Calu3 (cell line): Measurements from ENCODE around the gene HSD17B12. TPM values are rescaled to one million over a fixed set of nuclear protein-coding genes. Genes with fewer than 3 reads are reported as not detected.

ENCODE experiments used
- BruUV-seq: library from RNA; stranded (reverse); fragments of 400-500 nt; replicated peaks from 2 replicates; lab custom pipeline; 2021; lab: Mats Ljungman, UMichigan
- CTCF ChIA-PET: fragments of 300-600 bp; sonication (Branson Sonifier 250); formaldehyde crosslinking; loops from one replicate; lab custom pipeline; 2022; ENCODE audit warnings: antibody characterized with exemption; lab: Charles Lee
- DNase-seq: peaks from one replicate; pipeline ENCODE4 v3.0.0; 2022
- H3K27ac Mint-ChIP-seq: one replicate; pipeline ENCODE4 v1.8.0; 2022; ENCODE audit warnings: mixed read lengths; ENCODE audit not compliant: unreplicated experiment
- H3K27me3 Mint-ChIP-seq: one replicate; pipeline ENCODE4 v1.8.0; 2022; ENCODE audit warnings: mixed read lengths; ENCODE audit not compliant: unreplicated experiment
- H3K36me3 Mint-ChIP-seq: one replicate; pipeline ENCODE4 v1.8.0; 2022; ENCODE audit warnings: mild to moderate bottlenecking, moderate library complexity, mixed read lengths; ENCODE audit not compliant: insufficient read depth, unreplicated experiment
- H3K4me1 Mint-ChIP-seq: one replicate; pipeline ENCODE4 v1.8.0; 2022; ENCODE audit warnings: mild to moderate bottlenecking, low read depth, mixed read lengths; ENCODE audit not compliant: unreplicated experiment
- H3K4me3 Mint-ChIP-seq: one replicate; pipeline ENCODE4 v1.8.0; 2022; ENCODE audit warnings: mild to moderate bottlenecking, low read depth, moderate library complexity, mixed read lengths; ENCODE audit not compliant: unreplicated experiment
- H3K9me3 Mint-ChIP-seq: one replicate; pipeline ENCODE4 v1.8.0; 2022; ENCODE audit warnings: low read depth, mixed read lengths; ENCODE audit not compliant: unreplicated experiment
- CTCF ChIP-seq: fragments of 200-600 bp; IDR thresholded peaks from one replicate; pipeline ENCODE4 v1.8.0; 2022; ENCODE audit warnings: antibody characterized with exemption; ENCODE audit not compliant: unreplicated experiment
- intact Hi-C: fragments of 100-400 bp; cut with micrococcal nuclease; formaldehyde crosslinking; loops from one replicate; pipeline ENCODE4 v1.10.0; 2022; ENCODE audit not compliant: unreplicated experiment
- total RNA-seq: library from RNA; stranded (reverse); gene quantifications from 2 replicates; pipeline ENCODE4 v1.2.3, GENCODE V29; 2022

Gene HSD17B12
- total RNA-seq, 1 experiment from 2014 or later: 114 TPM

- CTCF ChIA-PET: interaction anchor here (0.6 kb wide), 1 partner anchor 139 kb away, joined by 3 read pairs; no protein-coding TSS in a partner anchor
Measured at GRCh38 chr11:43639224-43639623, 41.3 kb upstream of the HSD17B12 start.

GRCh38 chr11:43639920-43640319 lies 40.6 kb upstream of the HSD17B12 start:
- TF ChIP-seq CTCF: no peak
- no TSS peak for BruUV-seq
- Mint-ChIP-seq H3K36me3 (peaks cover 14% of the 10 kb centered on the region), H3K4me3 (no peak overlapping the region), H3K9me3 (no peaks in the 10 kb centered on the region), H3K4me1 (no peaks in the 10 kb centered on the region), H3K27ac (no peak overlapping the region), H3K27me3 (peaks cover 44% of the 10 kb centered on the region)
- intact Hi-C loops: loop anchor here (5.0 kb wide), 1 partner anchor 97 kb away; no protein-coding TSS in a partner anchor
- CTCF ChIA-PET: no interaction called here
- no peak for DNase-seq

More at GRCh38 chr11:43639224-43639623, 41.3 kb upstream of the HSD17B12 start:
- BruUV-seq: no TSS peak
- Mint-ChIP-seq H3K4me3 (no peak overlapping the region), H3K36me3 (peaks cover 7% of the 10 kb centered on the region), H3K9me3 (no peaks in the 10 kb centered on the region), H3K27me3 (peaks cover 51% of the 10 kb centered on the region), H3K4me1 (no peaks in the 10 kb centered on the region), H3K27ac (no peak overlapping the region)
- intact Hi-C loops: no loop called here
- no peak for DNase-seq
- no peak for TF ChIP-seq CTCF

GRCh38 chr11:43643898-43644620 lies 36.5 kb upstream of the HSD17B12 start:
- DNase-seq: peak; percentile 87
- intact Hi-C loops: loop anchor here (5.0 kb wide), 1 partner anchor 93 kb away; no protein-coding TSS in a partner anchor
- Mint-ChIP-seq H3K36me3 (peaks cover 17% of the 10 kb centered on the region), H3K9me3 (no peaks in the 10 kb centered on the region), H3K4me1 (no peaks in the 10 kb centered on the region), H3K27me3 (peaks cover 17% of the 10 kb centered on the region), H3K27ac (peak overlapping the region; percentile 69), H3K4me3 (peak overlapping the region; percentile 75)
- CTCF ChIA-PET: no interaction called here
- no peak for TF ChIP-seq CTCF
- BruUV-seq: no TSS peak

- CTCF ChIA-PET: no interaction called here
- intact Hi-C loops: loop anchor here (5.0 kb wide), 1 partner anchor 93 kb away; no protein-coding TSS in a partner anchor
- DNase-seq: no peak
Measured at GRCh38 chr11:43644621-43645299, 35.8 kb upstream of the HSD17B12 start.

More at GRCh38 chr11:43644621-43645299, 35.8 kb upstream of the HSD17B12 start:
- TSS peak; percentile 83 for BruUV-seq
- Mint-ChIP-seq H3K4me3 (peak overlapping the region; percentile 75), H3K36me3 (peaks cover 17% of the 10 kb centered on the region), H3K27ac (peak overlapping the region; percentile 69), H3K27me3 (peaks cover 10% of the 10 kb centered on the region), H3K9me3 (no peaks in the 10 kb centered on the region), H3K4me1 (no peaks in the 10 kb centered on the region)
- TF ChIP-seq CTCF: no peak
